WTC11 (cell line): ENCODE results near the gene MIER2. TPM values are rescaled to one million over a fixed set of nuclear protein-coding genes. Genes with fewer than 3 reads are reported as not detected.

Source experiments
- ATAC-seq: fragments of 200-7000 bp; cut with Tn5 transposase; 2 replicates; pipeline ENCODE4 v1.10.0; 2021; ENCODE audit warnings: mild to moderate bottlenecking, moderate library complexity
- CTCF ChIA-PET: fragments of 300-600 bp; sonication (Branson Sonifier 250); formaldehyde crosslinking; loops from one replicate; lab custom pipeline; 2021; ENCODE audit warnings: antibody characterized with exemption; lab: Charles Lee
- POLR2A ChIA-PET: fragments of 350-600 bp; sonication (Branson Sonifier 250); formaldehyde crosslinking; loops from one replicate; lab custom pipeline; 2021; ENCODE audit warnings: antibody characterized with exemption; lab: Charles Lee
- DNase-seq: peaks from one replicate; pipeline ENCODE4 v3.0.0; 2021; ENCODE audit warnings: low spot score
- H3K27ac Mint-ChIP-seq: 2 replicates; pipeline ENCODE4 v1.8.0; 2021; ENCODE audit warnings: mixed read lengths
- H3K27me3 Mint-ChIP-seq: 2 replicates; pipeline ENCODE4 v1.8.0; 2021; ENCODE audit warnings: low read depth, mild to moderate bottlenecking, moderate library complexity, mixed read lengths
- H3K36me3 Mint-ChIP-seq: 2 replicates; pipeline ENCODE4 v1.8.0; 2021; ENCODE audit warnings: mixed read lengths
- H3K4me1 Mint-ChIP-seq: 2 replicates; pipeline ENCODE4 v1.8.0; 2022; ENCODE audit warnings: mixed read lengths
- H3K4me3 Mint-ChIP-seq: 2 replicates; pipeline ENCODE4 v1.8.0; 2021; ENCODE audit warnings: mild to moderate bottlenecking, moderate library complexity, mixed read lengths
- H3K9me3 Mint-ChIP-seq: 2 replicates; pipeline ENCODE4 v1.8.0; 2021; ENCODE audit warnings: mixed read lengths
- CBFB ChIP-seq: sonication (generic); formaldehyde crosslinking; IDR thresholded peaks from 2 replicates; pipeline ENCODE4 v1.8.1; 2022; ENCODE audit warnings: mild to moderate bottlenecking, low read depth, missing genetic modification reagents
- NR2C2 ChIP-seq: sonication (generic); formaldehyde crosslinking; IDR thresholded peaks from 2 replicates; pipeline ENCODE4 v1.8.0; 2022; ENCODE audit warnings: mild to moderate bottlenecking, missing genetic modification reagents
- RELA ChIP-seq: sonication (generic); formaldehyde crosslinking; IDR thresholded peaks from 2 replicates; pipeline ENCODE4 v1.8.1; 2022; ENCODE audit warnings: missing genetic modification reagents, mild to moderate bottlenecking, borderline replicate concordance
- TCF7 ChIP-seq: sonication (generic); formaldehyde crosslinking; IDR thresholded peaks from 2 replicates; pipeline ENCODE4 v1.8.0; 2022; ENCODE audit warnings: mild to moderate bottlenecking, low read depth, missing genetic modification reagents, moderate library complexity
- total RNA-seq: library from RNA; stranded (reverse); gene quantifications from 3 replicates; pipeline ENCODE4 v1.2.3, GENCODE V29; 2021
- TF ChIP-seq, protein P1 (sequence below): sonication (generic); formaldehyde crosslinking; IDR thresholded peaks from 2 replicates; pipeline ENCODE4 v1.8.1; 2023; ENCODE audit warnings: mild to moderate bottlenecking, missing genetic modification reagents
- TF ChIP-seq, protein P2 (sequence below): fragments of 200-600 bp; IDR thresholded peaks from 2 replicates; pipeline ENCODE4 v1.8.0; 2022; ENCODE audit warnings: antibody characterized with exemption
- TF ChIP-seq, protein P3 (sequence below): fragments of 250-450 bp; sonication (Bioruptor Pico); IDR thresholded peaks from 2 replicates; pipeline ENCODE4 v1.8.0; 2021; ENCODE audit warnings: mild to moderate bottlenecking
- TF ChIP-seq, protein P4 (sequence below): sonication (generic); formaldehyde crosslinking; IDR thresholded peaks from 2 replicates; pipeline ENCODE4 v1.8.1; 2023; ENCODE audit warnings: mild to moderate bottlenecking, missing genetic modification reagents, borderline replicate concordance
- TF ChIP-seq, protein P5 (sequence below): fragments of 250-450 bp; sonication (Bioruptor Pico); IDR thresholded peaks from 2 replicates; pipeline ENCODE4 v1.9.0; 2021; ENCODE audit warnings: mild to moderate bottlenecking
- TF ChIP-seq, protein P6 (sequence below): sonication (generic); formaldehyde crosslinking; IDR thresholded peaks from 2 replicates; pipeline ENCODE4 v1.8.1; 2023; ENCODE audit warnings: mild to moderate bottlenecking, missing genetic modification reagents, moderate library complexity

Gene MIER2
- total RNA-seq, 1 experiment from 2014 or later: 56.3 TPM

DNA sequence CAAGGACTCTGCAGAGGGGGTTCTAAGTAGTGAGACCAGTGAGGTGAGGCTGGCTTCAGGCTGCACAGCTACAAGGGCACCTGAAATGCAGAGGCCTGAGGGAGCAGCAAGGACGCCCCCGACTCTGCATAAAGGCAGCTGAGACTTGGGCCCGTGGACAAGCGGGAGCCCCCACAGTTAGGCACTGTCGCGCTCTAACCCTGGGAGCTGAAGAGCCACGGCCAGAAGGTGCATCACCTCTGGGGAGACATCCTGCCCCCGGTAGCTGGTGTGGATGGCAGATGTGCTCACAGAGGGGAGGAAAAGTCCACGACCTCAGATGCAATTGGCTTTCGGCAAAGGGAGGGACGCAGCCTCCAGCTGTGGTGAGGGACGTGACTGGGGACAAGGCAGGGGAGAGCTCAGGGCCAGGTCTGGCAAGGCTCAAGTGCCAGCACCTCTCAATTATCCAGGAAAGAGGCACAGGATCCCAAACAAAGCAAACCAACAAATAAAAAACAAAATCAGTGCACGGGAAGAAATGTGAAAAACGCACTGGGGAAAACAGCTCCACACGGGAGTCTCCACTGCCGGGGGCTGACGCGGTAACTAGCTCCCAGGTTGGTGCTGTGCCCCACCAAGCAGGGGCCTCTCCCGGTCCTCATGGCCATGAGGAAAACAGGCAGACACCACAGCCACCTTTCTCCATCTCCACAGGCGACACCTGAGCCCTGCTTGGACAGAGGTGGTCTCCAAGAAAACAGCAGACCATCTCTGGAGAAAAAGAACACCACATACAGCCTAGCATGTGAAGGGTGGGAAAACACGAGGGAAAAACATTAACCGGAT, 30.4 kb downstream of the MIER2 start:
- no peak overlapping the region for H3K4me3 Mint-ChIP-seq

More for the DNA sequence above, 30.4 kb downstream of the MIER2 start:
- Mint-ChIP-seq H3K4me1 (no peaks in the 10 kb centered on the region), H3K27ac (peak overlapping the region; percentile 19; the same call in 1 of the 2 replicates), H3K27me3 (no peaks in the 10 kb centered on the region), H3K9me3 (peaks cover 11% of the 10 kb centered on the region), H3K36me3 (peaks cover 57% of the 10 kb centered on the region)
- ATAC-seq (no peak), DNase-seq (no peak)
- CTCF ChIA-PET: interaction anchor here (2.4 kb wide), 1 partner anchor 20 kb away, joined by 7 read pairs; no protein-coding TSS in a partner anchor
- TF ChIP-seq RELA (CRISPR knock-in tag) (no peak), CBFB (CRISPR knock-in tag) (no peak), TCF7 (CRISPR knock-in tag) (no peak), NR2C2 (CRISPR knock-in tag) (no peak)
- TF ChIP-seq, protein P1, sequence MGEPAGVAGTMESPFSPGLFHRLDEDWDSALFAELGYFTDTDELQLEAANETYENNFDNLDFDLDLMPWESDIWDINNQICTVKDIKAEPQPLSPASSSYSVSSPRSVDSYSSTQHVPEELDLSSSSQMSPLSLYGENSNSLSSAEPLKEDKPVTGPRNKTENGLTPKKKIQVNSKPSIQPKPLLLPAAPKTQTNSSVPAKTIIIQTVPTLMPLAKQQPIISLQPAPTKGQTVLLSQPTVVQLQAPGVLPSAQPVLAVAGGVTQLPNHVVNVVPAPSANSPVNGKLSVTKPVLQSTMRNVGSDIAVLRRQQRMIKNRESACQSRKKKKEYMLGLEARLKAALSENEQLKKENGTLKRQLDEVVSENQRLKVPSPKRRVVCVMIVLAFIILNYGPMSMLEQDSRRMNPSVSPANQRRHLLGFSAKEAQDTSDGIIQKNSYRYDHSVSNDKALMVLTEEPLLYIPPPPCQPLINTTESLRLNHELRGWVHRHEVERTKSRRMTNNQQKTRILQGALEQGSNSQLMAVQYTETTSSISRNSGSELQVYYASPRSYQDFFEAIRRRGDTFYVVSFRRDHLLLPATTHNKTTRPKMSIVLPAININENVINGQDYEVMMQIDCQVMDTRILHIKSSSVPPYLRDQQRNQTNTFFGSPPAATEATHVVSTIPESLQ (CRISPR knock-in tag): no peak
- TF ChIP-seq, protein P2, sequence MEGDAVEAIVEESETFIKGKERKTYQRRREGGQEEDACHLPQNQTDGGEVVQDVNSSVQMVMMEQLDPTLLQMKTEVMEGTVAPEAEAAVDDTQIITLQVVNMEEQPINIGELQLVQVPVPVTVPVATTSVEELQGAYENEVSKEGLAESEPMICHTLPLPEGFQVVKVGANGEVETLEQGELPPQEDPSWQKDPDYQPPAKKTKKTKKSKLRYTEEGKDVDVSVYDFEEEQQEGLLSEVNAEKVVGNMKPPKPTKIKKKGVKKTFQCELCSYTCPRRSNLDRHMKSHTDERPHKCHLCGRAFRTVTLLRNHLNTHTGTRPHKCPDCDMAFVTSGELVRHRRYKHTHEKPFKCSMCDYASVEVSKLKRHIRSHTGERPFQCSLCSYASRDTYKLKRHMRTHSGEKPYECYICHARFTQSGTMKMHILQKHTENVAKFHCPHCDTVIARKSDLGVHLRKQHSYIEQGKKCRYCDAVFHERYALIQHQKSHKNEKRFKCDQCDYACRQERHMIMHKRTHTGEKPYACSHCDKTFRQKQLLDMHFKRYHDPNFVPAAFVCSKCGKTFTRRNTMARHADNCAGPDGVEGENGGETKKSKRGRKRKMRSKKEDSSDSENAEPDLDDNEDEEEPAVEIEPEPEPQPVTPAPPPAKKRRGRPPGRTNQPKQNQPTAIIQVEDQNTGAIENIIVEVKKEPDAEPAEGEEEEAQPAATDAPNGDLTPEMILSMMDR: no peak
- TF ChIP-seq, protein P3, sequence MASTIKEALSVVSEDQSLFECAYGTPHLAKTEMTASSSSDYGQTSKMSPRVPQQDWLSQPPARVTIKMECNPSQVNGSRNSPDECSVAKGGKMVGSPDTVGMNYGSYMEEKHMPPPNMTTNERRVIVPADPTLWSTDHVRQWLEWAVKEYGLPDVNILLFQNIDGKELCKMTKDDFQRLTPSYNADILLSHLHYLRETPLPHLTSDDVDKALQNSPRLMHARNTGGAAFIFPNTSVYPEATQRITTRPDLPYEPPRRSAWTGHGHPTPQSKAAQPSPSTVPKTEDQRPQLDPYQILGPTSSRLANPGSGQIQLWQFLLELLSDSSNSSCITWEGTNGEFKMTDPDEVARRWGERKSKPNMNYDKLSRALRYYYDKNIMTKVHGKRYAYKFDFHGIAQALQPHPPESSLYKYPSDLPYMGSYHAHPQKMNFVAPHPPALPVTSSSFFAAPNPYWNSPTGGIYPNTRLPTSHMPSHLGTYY (CRISPR knock-in tag): no peak
- TF ChIP-seq, protein P4, sequence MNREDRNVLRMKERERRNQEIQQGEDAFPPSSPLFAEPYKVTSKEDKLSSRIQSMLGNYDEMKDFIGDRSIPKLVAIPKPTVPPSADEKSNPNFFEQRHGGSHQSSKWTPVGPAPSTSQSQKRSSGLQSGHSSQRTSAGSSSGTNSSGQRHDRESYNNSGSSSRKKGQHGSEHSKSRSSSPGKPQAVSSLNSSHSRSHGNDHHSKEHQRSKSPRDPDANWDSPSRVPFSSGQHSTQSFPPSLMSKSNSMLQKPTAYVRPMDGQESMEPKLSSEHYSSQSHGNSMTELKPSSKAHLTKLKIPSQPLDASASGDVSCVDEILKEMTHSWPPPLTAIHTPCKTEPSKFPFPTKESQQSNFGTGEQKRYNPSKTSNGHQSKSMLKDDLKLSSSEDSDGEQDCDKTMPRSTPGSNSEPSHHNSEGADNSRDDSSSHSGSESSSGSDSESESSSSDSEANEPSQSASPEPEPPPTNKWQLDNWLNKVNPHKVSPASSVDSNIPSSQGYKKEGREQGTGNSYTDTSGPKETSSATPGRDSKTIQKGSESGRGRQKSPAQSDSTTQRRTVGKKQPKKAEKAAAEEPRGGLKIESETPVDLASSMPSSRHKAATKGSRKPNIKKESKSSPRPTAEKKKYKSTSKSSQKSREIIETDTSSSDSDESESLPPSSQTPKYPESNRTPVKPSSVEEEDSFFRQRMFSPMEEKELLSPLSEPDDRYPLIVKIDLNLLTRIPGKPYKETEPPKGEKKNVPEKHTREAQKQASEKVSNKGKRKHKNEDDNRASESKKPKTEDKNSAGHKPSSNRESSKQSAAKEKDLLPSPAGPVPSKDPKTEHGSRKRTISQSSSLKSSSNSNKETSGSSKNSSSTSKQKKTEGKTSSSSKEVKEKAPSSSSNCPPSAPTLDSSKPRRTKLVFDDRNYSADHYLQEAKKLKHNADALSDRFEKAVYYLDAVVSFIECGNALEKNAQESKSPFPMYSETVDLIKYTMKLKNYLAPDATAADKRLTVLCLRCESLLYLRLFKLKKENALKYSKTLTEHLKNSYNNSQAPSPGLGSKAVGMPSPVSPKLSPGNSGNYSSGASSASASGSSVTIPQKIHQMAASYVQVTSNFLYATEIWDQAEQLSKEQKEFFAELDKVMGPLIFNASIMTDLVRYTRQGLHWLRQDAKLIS (CRISPR knock-in tag): no peak
- TF ChIP-seq, protein P5, sequence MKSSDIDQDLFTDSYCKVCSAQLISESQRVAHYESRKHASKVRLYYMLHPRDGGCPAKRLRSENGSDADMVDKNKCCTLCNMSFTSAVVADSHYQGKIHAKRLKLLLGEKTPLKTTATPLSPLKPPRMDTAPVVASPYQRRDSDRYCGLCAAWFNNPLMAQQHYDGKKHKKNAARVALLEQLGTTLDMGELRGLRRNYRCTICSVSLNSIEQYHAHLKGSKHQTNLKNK: no peak
- TF ChIP-seq, protein P6, sequence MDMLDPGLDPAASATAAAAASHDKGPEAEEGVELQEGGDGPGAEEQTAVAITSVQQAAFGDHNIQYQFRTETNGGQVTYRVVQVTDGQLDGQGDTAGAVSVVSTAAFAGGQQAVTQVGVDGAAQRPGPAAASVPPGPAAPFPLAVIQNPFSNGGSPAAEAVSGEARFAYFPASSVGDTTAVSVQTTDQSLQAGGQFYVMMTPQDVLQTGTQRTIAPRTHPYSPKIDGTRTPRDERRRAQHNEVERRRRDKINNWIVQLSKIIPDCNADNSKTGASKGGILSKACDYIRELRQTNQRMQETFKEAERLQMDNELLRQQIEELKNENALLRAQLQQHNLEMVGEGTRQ (CRISPR knock-in tag): no peak
- POLR2A ChIA-PET: no interaction called here
